GM21737 (cell line): ENCODE data around the gene EFCC1.

Experiments
- ATAC-seq: cut with Tn5 transposase; IDR thresholded peaks from one replicate; pipeline ENCODE4 v1.9.1; 2021; ENCODE audit warnings: mild to moderate bottlenecking, moderate library complexity; ENCODE audit not compliant: unreplicated experiment

EFCC1 gene

GRCh38 chr3:128994173-128994512 lies 7.0 kb upstream of the EFCC1 start:
- ATAC-seq: no peak

DNA sequence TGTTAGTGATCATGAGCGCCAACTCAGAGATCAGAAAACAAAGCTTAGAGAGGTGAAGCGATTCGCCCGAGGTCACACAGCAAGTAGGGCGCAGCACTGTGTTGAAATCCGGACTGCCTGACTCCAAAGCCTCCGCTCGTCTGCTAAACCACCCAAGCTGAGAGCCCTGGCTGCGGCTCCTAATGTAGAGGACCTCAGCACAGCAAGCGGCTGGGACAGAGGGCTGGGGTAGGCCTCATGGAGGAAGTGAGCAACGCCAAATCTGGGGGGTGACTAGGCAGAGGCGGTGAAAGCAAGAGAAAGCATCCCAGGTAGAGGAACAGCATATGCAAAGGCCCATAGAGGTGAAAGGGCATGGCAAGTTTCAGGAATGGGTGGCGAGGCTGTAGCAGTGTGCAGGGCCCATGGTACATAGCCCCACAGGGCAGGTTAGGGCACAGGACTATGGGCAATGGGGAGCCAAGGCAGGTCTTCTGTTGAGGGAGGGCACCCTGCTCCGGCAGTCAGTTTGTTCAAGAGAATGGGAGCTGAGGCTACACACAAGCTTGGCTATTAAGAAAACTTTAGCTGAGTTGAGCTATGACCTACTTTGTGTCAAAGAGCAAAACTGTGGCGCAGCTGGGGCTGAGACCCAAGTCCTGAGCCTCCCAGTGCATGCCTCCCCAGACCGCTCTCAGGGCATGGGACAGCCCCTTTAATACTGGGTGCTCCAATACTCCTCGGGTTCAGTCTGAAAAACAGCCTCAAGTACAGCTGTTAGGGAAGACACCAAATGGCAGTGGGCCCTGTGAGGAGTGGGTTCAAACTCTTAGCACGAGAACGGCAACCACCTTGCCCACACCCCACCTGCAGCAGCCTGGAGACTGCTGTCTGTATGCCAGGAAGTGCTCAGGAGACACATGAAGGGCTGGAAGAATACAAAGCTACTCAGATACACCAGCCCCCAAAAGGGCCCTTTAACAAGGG lies 6.2 kb upstream of the EFCC1 start:
- ATAC-seq: no peak

DNA sequence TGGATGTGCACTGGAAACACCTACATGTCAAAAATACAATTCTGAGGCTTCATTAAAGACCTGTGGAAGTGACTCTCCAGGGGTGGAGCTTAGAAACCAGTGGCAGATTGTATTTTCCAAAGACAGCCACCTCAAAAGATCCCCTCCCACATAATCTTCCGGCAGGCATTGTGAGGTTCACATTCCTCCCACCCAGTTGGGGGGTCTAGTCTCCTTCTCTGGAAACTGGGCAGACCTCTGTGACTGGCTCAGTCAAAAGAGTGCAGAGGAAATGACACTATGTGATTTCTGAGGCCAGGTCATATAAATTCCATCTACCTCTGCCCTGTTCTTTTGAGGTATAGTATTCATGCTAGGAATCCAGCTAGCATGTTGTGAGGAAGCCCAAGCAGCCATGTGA lies 5.4 kb upstream of the EFCC1 start:
- ATAC-seq: no peak

DNA sequence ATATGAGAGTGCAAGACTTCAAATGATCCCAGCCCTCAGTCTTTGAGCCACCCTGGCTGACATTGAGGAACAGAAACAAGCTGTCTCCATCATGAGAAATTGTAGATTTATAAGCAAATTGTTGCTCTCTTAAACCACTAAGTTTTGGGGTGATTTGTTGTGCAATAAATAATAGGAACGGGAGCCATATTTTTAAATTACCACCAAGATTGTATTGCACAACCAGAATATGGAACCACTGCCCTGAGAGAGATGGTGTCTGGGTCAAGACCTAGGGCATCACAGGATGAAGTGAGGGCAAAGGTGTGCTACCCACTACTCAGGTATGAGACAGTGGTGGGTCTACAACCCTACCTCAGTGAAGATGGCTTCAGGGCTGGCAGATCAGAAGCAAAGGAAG lies 4.9 kb upstream of the EFCC1 start:
- ATAC-seq: no peak

DNA sequence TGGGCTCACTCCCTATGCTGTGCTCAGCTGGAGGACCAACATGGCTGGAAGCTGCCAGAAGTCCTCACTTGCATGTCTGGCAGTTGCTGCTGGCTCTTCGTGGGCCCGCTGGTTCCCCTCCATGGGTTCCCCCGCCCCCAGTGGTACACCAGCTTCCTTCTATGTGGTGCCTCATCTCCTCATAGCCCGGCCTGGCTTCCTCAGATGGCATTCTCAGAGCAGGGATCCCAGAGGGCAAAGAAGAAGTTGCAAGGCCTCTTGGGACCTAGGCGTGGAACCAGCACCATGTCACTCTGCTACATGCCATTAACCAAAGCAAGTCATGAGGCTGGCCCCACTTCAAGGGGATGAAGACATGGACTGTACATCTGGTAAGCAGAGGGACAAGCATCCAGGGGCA lies 4.4 kb upstream of the EFCC1 start:
- no peak for ATAC-seq

DNA sequence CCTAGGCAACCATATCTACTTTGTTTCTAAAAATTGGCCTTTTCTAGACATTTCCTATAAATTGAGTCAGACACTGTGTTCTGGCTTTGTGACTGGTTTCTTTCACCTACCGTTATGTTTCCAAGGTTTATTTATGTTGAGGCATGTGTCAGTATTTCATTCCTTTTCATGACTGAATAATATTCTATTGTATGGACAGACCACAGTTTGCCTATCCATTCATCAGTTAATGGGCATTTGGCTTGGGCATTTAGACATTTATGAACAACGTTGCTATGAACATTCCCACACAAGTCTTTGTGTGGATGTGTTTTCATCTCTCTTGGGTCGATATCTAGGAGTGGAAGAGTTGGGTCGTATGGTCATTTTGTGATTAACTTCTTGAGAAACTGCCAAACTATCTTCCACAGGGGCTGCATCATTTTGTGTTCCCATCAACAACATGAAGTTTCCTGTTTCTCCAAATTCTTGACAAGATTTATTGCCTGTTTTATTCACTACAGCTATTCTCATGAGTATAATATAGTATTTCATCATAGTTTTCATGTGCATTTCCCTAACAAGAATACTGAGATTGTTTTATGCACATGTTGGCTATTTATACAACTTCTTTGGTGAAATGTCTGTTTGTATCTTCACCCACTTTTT lies 3.5 kb upstream of the EFCC1 start:
- ATAC-seq: no peak

GRCh38 chr3:128998561-128998960 lies 2.5 kb upstream of the EFCC1 start:
- no peak for ATAC-seq

- ATAC-seq: no peak
Observed at GRCh38 chr3:128999102-128999501, 2.0 kb upstream of the EFCC1 start.

- ATAC-seq: no peak
Observed at GRCh38 chr3:129000742-129001100, 383 bp upstream of the EFCC1 start.

- ATAC-seq: no peak
Observed at GRCh38 chr3:129001806-129002572, 885 bp downstream of the EFCC1 start.

- no peak for ATAC-seq
Observed at GRCh38 chr3:129002573-129003569, 1.8 kb downstream of the EFCC1 start.

GRCh38 chr3:129003578-129004112 lies 2.5 kb downstream of the EFCC1 start:
- ATAC-seq: no peak

DNA sequence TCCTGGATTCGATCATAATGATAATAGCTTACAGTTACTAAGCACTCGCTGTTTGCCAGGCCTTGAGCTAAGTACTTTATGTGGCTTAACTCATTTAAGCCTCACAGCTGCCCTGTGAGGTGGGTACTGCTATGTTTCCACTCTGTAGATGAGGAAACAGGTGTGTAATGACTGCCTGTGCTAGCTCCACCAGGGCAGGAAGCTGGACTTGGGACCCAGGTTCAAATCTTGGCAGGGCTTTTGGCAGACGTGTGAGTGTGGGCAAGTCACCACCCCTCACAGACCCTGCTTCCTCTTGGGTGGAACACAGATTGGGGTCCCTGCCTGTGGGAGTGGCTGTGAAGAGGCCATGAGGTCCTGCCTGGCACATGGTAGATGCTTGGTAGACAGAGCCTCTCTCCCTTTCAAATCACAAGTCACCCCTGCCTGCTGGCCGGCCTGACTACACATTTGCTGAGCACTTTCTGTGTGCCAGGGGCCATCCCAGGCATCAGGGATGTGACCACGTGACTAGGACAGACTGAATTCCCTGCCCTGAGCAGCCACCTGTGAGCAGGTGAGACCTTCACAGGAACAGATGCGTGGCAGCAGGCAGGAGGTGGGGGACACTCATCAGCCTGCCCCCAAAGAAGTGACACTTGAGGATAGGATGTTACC lies 3.7 kb downstream of the EFCC1 start:
- no peak for ATAC-seq

GRCh38 chr3:129005526-129006303 lies 4.6 kb downstream of the EFCC1 start:
- ATAC-seq: no peak

DNA sequence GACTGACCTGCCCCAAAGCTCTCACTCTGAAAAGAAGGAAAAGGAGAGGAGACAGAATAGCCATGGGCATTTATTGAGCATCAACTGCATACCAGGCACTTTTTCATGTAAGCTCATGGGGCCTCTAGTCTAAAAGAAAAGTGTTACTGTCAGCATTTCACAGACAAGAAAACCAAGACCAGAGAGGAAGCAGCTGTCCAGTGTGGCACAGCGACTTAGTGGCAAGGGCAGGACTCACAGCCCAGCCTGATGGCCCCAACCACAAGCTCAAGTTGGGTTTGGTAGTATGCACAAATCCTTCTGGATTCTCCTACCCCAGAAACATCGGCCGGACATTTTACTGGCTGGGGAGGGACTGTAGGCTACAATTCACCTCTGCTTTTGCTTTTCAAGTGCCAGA lies 5.8 kb downstream of the EFCC1 start:
- no peak for ATAC-seq

DNA sequence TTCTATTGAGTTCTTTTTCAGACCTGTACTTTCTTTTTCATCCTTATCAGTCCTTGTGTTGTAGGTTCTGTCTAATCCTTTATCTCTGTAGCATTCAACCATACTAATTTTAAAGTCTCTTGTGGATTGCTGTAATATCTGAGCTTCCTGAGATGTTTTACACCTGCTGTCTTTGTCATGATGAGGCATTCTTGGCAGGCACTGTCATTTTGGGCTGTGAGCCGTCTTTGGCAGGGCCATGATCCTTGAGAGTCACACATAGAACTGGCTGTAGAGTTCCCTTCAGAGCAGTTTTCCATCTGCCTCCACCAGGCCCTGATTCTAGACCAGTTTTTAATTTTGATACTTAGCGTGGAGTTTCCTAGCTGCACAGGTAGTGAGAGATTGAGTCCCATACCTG lies 6.7 kb downstream of the EFCC1 start:
- no peak for ATAC-seq

GRCh38 chr3:129009266-129009665 lies 8.2 kb downstream of the EFCC1 start:
- no peak for ATAC-seq

- ATAC-seq: no peak
Observed at GRCh38 chr3:129010310-129010956, 9.3 kb downstream of the EFCC1 start.
